Fibroblast of pulmonary artery (primary cell): Measurements from ENCODE around the gene GIMAP8.

Experiments used
- DNase-seq: peaks from one replicate; pipeline ENCODE4 v3.0.0-alpha.2; 2010; ENCODE audit warnings: low read depth
- H3K4me3 ChIP-seq: replicated peaks from 2 replicates; pipeline ENCODE4 v1.5.1; 2011; ENCODE audit warnings: low read depth, mild to moderate bottlenecking, control low read depth, low read length, moderate library complexity
- TF ChIP-seq, protein P1 (sequence below): IDR thresholded peaks from 2 replicates; pipeline ENCODE4 v1.5.1; 2011; ENCODE audit warnings: mild to moderate bottlenecking, control low read depth, low read length, inconsistent platforms; ENCODE audit errors: missing control alignments

Gene GIMAP8

DNA sequence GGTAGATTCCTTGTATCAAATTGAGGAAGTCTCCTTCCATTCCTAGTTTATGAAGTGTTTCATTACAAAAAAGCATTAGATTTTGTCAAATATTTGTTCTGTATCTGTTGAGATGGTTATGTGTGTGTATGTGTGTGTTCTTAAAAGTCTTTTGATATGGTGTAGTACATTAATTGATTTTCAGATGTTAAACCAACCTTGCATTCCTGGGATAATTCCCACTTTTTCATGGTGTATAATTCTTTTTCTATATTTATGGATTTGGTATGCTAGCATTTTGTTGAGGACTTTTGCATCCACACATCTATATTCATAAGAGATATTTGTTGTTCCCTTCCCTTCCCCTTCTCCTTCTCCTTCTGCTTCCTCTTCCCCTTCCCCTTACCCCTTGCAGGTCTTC is 8.9 kb upstream of the GIMAP8 start:
- no peak for DNase-seq
- H3K4me3 ChIP-seq = no peak overlapping the region
- TF ChIP-seq, protein P1, sequence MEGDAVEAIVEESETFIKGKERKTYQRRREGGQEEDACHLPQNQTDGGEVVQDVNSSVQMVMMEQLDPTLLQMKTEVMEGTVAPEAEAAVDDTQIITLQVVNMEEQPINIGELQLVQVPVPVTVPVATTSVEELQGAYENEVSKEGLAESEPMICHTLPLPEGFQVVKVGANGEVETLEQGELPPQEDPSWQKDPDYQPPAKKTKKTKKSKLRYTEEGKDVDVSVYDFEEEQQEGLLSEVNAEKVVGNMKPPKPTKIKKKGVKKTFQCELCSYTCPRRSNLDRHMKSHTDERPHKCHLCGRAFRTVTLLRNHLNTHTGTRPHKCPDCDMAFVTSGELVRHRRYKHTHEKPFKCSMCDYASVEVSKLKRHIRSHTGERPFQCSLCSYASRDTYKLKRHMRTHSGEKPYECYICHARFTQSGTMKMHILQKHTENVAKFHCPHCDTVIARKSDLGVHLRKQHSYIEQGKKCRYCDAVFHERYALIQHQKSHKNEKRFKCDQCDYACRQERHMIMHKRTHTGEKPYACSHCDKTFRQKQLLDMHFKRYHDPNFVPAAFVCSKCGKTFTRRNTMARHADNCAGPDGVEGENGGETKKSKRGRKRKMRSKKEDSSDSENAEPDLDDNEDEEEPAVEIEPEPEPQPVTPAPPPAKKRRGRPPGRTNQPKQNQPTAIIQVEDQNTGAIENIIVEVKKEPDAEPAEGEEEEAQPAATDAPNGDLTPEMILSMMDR = no peak

DNA sequence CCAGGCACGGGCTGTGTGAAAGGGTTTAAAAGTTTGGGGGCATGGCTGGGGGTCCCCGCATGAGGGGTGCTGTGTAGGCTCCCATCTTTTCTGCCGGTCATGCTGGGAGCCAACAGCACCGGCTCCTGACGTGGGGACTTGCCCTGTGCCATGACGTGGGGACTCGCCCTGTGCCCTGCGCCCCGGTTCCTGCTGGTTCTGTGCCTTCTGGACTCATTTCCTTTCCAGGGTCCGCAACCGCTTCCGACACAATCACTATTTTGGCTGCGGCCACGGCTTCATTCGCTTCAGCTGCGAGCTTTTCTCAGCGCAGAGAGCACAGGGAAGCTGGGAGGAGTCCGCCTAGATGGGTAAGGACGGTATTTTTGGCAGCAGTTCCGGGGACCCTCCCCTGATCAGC is 7.6 kb upstream of the GIMAP8 start:
- no peak for DNase-seq
- TF ChIP-seq, protein P1 = no peak

DNA sequence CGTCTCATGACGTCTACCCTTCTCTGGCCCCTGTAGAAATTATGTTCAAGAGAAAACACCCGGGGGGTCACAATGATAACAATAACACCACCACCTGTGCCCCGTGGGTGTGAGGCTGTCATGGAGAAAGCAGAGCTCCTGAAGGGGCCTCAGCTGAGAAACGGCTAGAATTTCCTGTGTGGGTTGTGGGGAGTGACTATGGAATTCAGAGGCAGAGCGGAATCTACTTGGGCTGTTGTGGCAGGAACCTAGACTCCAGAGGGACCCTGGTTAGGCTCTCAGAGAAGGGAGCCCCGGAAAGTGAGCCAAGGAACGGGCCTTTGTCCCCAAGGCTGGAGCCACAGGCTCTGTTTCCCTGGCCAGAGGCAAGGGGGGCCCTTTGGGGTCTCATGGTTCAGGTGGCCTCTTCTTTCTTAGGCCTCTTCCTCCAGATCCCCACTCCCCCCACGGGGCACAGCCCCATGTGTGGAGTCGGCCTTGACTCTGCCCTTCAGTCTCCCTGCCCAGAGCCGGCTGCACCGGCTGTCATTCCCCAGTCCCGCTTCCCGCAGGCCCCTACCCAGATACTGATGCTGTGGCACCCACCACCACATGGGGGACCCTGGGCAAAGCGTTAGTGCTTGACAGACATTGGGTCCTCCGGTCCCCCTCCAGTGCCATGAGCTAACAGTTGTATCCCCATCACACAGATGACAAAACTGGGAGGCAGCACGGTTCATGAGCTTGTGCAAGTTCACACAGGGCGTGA is 6.5 kb upstream of the GIMAP8 start:
- H3K4me3 ChIP-seq = no peak overlapping the region
- DNase-seq = no peak
- TF ChIP-seq, protein P1 = no peak

More for the DNA sequence above, 7.6 kb upstream of the GIMAP8 start:
- no peak overlapping the region for H3K4me3 ChIP-seq

DNA sequence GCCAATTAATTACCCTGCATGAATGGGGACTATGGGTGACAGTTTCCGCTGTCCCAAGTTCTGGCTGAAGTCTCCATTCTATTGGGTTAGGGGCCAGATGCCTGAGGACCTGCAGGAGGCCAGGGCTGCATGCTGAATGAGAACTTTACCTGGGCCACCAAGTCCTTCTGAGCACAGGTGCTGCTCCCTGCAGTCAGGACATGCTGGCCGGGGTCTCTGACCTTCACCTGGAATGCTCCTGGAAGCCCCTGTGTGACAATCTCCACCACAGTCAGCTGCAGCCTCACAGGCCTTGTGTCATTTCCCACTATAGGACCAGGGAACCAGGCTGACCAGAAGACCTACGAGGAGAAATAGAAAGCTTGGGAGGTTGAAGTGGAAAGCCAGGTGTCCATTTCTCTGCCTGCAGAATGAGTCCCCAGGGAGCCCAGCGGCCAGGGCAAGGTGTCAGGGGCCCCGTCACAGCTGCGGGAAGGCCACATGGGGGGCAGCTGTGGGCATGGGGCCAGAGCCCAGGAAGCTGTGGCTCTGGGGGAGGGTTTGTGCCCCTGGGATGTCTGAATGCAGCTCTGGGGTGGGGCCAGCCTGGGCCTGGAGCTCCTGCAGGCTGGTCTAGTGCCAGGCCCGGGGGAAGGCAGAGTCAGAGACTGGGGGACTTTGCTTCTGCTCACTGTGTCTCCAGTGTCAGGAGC is 5.6 kb upstream of the GIMAP8 start:
- TF ChIP-seq, protein P1 = no peak
- DNase-seq = no peak
- H3K4me3 ChIP-seq = no peak overlapping the region

DNA sequence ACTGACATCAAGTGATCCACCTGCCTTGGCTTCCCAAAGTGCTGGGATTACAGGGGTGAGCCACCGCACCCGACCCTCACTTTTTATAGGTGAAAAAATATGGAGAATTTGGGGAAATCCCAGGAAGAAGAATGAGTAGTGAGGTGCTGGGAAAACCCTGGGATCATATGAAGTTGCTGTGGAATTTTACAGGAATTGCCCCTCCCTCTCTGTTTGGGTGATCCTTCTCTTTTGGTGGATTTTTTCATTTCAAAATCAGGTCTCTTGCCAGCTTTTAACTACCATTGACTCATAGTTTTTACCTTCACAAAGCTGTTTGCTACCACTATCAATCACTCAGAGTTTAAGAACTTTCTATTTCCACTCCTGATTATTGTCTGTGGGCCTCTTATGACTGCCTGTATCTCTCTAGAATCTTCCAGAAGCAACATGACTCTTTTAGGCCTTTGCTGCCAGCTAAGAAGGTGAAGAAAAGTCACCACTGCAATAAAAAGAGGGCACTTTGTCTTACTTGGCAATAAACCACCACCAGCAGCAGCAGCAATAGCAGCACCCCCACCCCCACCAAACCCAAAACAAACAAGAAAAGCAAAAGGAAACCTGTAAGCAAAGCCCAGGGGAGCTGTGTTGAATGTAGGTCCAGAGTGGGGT is 4.0 kb upstream of the GIMAP8 start:
- no peak overlapping the region for H3K4me3 ChIP-seq
- TF ChIP-seq, protein P1 = no peak
- DNase-seq = no peak

DNA sequence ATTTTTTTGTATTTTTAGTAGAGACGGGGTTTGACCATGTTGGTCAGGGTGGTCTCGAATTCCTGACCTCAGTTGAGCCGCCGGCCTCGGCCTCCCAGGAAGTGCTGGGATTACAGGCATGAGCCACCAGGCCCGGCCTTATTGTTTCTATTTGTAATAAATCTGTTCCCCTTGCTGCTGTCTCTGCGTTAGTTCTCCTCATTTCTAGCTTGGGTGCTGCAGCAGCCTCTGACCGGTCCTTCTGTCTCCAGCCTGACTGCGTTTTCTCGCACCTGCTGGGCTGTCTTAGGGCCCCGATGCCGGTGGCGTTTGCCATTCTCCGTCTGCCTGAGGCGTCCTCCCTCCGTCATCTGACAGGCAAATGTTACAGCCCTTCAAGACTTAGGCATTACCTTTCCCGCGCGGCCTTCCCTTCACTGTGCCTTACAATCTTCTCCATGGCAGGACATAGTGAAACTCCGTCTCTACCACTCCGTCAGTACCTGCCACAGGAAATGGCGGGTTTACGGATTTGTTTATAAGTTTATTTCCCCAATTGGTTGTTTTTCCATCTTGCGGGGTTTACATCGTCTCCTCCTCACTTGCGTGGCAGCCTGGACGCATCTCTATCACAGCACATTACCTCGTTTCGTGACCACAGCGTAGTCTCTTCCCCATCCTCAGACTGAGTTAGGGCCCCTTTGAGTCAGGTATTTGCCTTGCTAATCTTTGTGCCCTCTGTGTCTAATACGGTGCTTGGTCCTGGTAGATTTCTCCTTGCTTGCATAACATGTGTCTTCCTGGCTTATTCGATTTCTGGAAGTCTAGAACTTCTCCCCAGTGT is 2.3 kb upstream of the GIMAP8 start:
- H3K4me3 ChIP-seq = no peak overlapping the region
- TF ChIP-seq, protein P1 = no peak
- DNase-seq = no peak
